ENCODE measurements around the gene TCP1.

- TF ChIP-seq POLR2A (IDR thresholded peaks at IDR 0.05; ENCODE audit: low read length) = no peak
- no peak for TF ChIP-seq GATA1 (IDR thresholded peaks at IDR 0.05; ENCODE audit: low read depth, low read length)
These were observed 10.9 kb upstream of the TCP1 start, which contains the start of gene PNLDC1 for GRCh38 chr6:159800141-159800865.
